GM12878 (cell line): Measurements from ENCODE around the gene GPR87. TPM values are rescaled to one million over a fixed set of nuclear protein-coding genes. Genes with fewer than 3 reads are reported as not detected.

Experiments used
- ATAC-seq: fragments of 200-7000 bp; cut with Tn5 transposase; 3 replicates; pipeline ENCODE4 v1.9.1; 2020; ENCODE audit warnings: mild to moderate bottlenecking, moderate library complexity
- BruUV-seq: library from RNA; stranded (reverse); fragments of 400-500 nt; replicated peaks from 2 replicates; lab custom pipeline; 2021; lab: Mats Ljungman, UMichigan
- CTCF ChIA-PET: fragments of 300-600 bp; sonication (Branson Sonifier 250); formaldehyde crosslinking; extraction: SDS; loops from one replicate; lab custom pipeline; 2021; ENCODE audit warnings: inconsistent platforms; lab: Yijun Ruan, JAX
- POLR2A ChIA-PET: fragments of 350-600 bp; formaldehyde crosslinking; extraction: SDS; loops from one replicate; lab custom pipeline; 2021; ENCODE audit warnings: inconsistent platforms; lab: Charles Lee
- RAD21 ChIA-PET: fragments of 300-600 bp; sonication (Branson Sonifier 250); formaldehyde crosslinking; loops from one replicate; lab custom pipeline; 2023; ENCODE audit warnings: antibody characterized with exemption; ENCODE audit not compliant: unreplicated experiment; lab: Charles Lee
- SMC1A ChIA-PET: fragments of 300-600 bp; sonication (Branson Sonifier 250); formaldehyde crosslinking; loops from one replicate; lab custom pipeline; 2023; ENCODE audit not compliant: unreplicated experiment, uncharacterized antibody; lab: Charles Lee
- DNase-seq: peaks from one replicate; pipeline ENCODE4 v3.0.0-alpha.2; 2011; ENCODE audit warnings: low read depth, low spot score
- FAIRE-seq: peaks from 3 replicates; lab custom pipeline; 2011; peaks lifted over from hg19 to GRCh38; lab: Jason Lieb, UNC
- H2AFZ ChIP-seq: 2 replicates; pipeline ENCODE4 v1.6.0; 2011; ENCODE audit warnings: low read depth, low read length, control low read depth; ENCODE audit not compliant: control insufficient read depth
- H3K27ac ChIP-seq: 2 replicates; pipeline ENCODE4 v1.5.1; 2011; ENCODE audit warnings: control low read depth; ENCODE audit not compliant: control insufficient read depth, insufficient read depth
- H3K27me3 ChIP-seq, 2 experiments: replicated peaks in 1 of 2; 2 replicates each; pipeline versions ENCODE4 v1.6.0 to v1.6.1; 2011; ENCODE audit warnings: low read length in 1 of 2; ENCODE audit not compliant: control insufficient read depth in 2 of 2, insufficient read depth in 2 of 2
- H3K36me3 ChIP-seq, 2 experiments: 2 replicates each; pipeline ENCODE4 v1.5.1; 2011; ENCODE audit warnings: low read length in 1 of 2; ENCODE audit not compliant: control insufficient read depth in 2 of 2, insufficient read depth in 2 of 2
- H3K4me1 ChIP-seq: 2 replicates; pipeline ENCODE4 v1.6.1; 2011; ENCODE audit warnings: mild to moderate bottlenecking, low read length, moderate library complexity, mixed read lengths; ENCODE audit not compliant: control insufficient read depth, insufficient read depth
- H3K4me2 ChIP-seq: 2 replicates; pipeline ENCODE4 v1.6.0; 2011; ENCODE audit warnings: control low read depth; ENCODE audit not compliant: control insufficient read depth, insufficient read depth
- H3K4me3 ChIP-seq: fragments of 200-600 bp; sonication (generic); 2 replicates; pipeline ENCODE4 v1.5.1; 2016
- H3K79me2 ChIP-seq: 2 replicates; pipeline ENCODE4 v1.6.0; 2011; ENCODE audit warnings: low read length; ENCODE audit not compliant: control insufficient read depth, insufficient read depth
- H3K9ac ChIP-seq: 2 replicates; pipeline ENCODE4 v1.8.0; 2011; ENCODE audit warnings: low read length, control low read depth, mixed read lengths; ENCODE audit not compliant: control insufficient read depth, insufficient read depth
- H3K9me3 ChIP-seq: replicated peaks from 3 replicates; pipeline ENCODE4 v1.5.1; 2011; ENCODE audit warnings: mild to moderate bottlenecking, low read length; ENCODE audit not compliant: control insufficient read depth, insufficient read depth
- H4K20me1 ChIP-seq: 2 replicates; pipeline ENCODE4 v1.6.0; 2011; ENCODE audit not compliant: control insufficient read depth, insufficient read depth
- DPF2 ChIP-seq: fragments of 450-650 bp; IDR thresholded peaks from 2 replicates; pipeline ENCODE4 v1.6.1; 2017; ENCODE audit warnings: mild to moderate bottlenecking
- ESRRA ChIP-seq: IDR thresholded peaks from 2 replicates; pipeline ENCODE4 v1.6.1; 2012; ENCODE audit warnings: mild to moderate bottlenecking, low read length, improper control_type of control experiment
- FOXK2 ChIP-seq: fragments of 450-650 bp; IDR thresholded peaks from 2 replicates; pipeline ENCODE4 v1.6.1; 2017; ENCODE audit warnings: mild to moderate bottlenecking, moderate library complexity
- IKZF2 ChIP-seq, 2 experiments: fragments of 450-650 bp; IDR thresholded peaks; 2 replicates each; pipeline ENCODE4 v1.6.1; 2017; ENCODE audit warnings: mild to moderate bottlenecking in 2 of 2, moderate library complexity in 2 of 2
- KDM1A ChIP-seq: fragments of 200-600 bp; sonication (generic); IDR thresholded peaks from 2 replicates; pipeline ENCODE4 v1.6.1; 2016; ENCODE audit warnings: borderline replicate concordance
- MEF2B ChIP-seq: fragments of 450-650 bp; IDR thresholded peaks from 2 replicates; pipeline ENCODE4 v1.6.1; 2018; ENCODE audit warnings: mild to moderate bottlenecking, moderate library complexity; ENCODE audit not compliant: partially characterized antibody, poor library complexity, severe bottlenecking
- MYB ChIP-seq: fragments of 150-350 bp; IDR thresholded peaks from 2 replicates; pipeline ENCODE4 v1.6.1; 2014; ENCODE audit warnings: mild to moderate bottlenecking, low read depth, low read length, borderline replicate concordance
- ZBTB4 ChIP-seq: fragments of 450-650 bp; formaldehyde crosslinking; IDR thresholded peaks from 2 replicates; pipeline ENCODE4 v1.4.0; 2022; ENCODE audit warnings: mild to moderate bottlenecking, moderate library complexity
- WGBS: methylation state at CpG from one replicate; pipeline ENCODE4 v1.1.6; 2016; ENCODE audit warnings: low lambda C conversion rate; ENCODE audit not compliant: insufficient replicate concordance, insufficient coverage; ENCODE audit errors: missing lambda C conversion rate; 5-methylcytosine and 5-hydroxymethylcytosine counted together
- in situ Hi-C: fragments of 300-500 bp; cut with MboI; formaldehyde crosslinking; loops from 9 replicates; pipeline ENCODE4 v1.14.3; 2018; ENCODE audit warnings: mixed read lengths
- intact Hi-C: fragments of 100-400 bp; cut with micrococcal nuclease; formaldehyde crosslinking; loops from one replicate; pipeline ENCODE4 v1.14.2; 2022; ENCODE audit not compliant: unreplicated experiment
- polyA plus RNA-seq, 11 experiments: library from polyadenylated mRNA; depleted of rRNA in 4 of 11; unstranded in 6 of 11; stranded (reverse) in 5 of 11; fragments of >200 nt; fragmentation: Nextera tagmentation in 4 of 11; fragmentation: Illumina TruSeq in 1 of 11; extraction: Ambion mirVana in 4 of 11; extraction: Trizol in 1 of 11; gene quantifications; 1 replicate in 1 of 11; 2 replicates in 10 of 11; pipeline versions ENCODE4 v1.2.1 to v1.2.3, GENCODE V29; 2011 to 2016; ENCODE audit warnings: inconsistent platforms in 2 of 11, missing spikeins in 2 of 11, low read depth in 1 of 11
- total RNA-seq, 4 experiments: library from RNA; depleted of rRNA in 3 of 4; stranded (reverse); fragments of >200 nt in 3 of 4; fragmentation: Illumina TruSeq in 1 of 4; extraction: Trizol in 1 of 4; gene quantifications; 2 replicates each; pipeline versions ENCODE4 v1.2.1 to v1.2.3, GENCODE V29; 2013 to 2021
- TF ChIP-seq, protein P1 (sequence below): IDR thresholded peaks from 2 replicates; pipeline ENCODE4 v1.6.1; 2011; ENCODE audit warnings: borderline replicate concordance, low read depth, mild to moderate bottlenecking, moderate library complexity, low read length; ENCODE audit not compliant: insufficient read depth, poor library complexity, severe bottlenecking
- TF ChIP-seq, protein P2 (sequence below): IDR thresholded peaks from 2 replicates; pipeline ENCODE4 v1.6.1; 2012; ENCODE audit warnings: low read length, inconsistent platforms
- TF ChIP-seq, protein P3 (sequence below): IDR thresholded peaks from 2 replicates; pipeline ENCODE4 v1.6.1; 2011; ENCODE audit warnings: low read depth, low read length, improper control_type of control experiment, borderline replicate concordance

The GPR87 gene
- total and polyA plus RNA-seq, 10 of the 15 experiments (the other 5 are each of a cell fraction or from before 2014, with no cell fraction given): 0.06 to 0.27 (median 0.16) TPM; not detected in 5

GRCh38 chr3:151283907-151284461 is 32.6 kb downstream of the GPR87 start:
- Histone ChIP-seq H3K4me2 (no peak overlapping the region), H2AFZ (no peak overlapping the region), H3K4me3 (no peak overlapping the region), H3K4me1 (no peaks in the 10 kb centered on the region), H3K36me3 (no peaks in the 10 kb centered on the region), H3K27ac (no peak overlapping the region), H3K27me3 (no peaks in the 10 kb centered on the region), H4K20me1 (no peaks in the 10 kb centered on the region), H3K9me3 (no peaks in the 10 kb centered on the region), H3K9ac (no peak overlapping the region), H3K79me2 (no peaks in the 10 kb centered on the region)
- ATAC-seq (no peak; the same call in 2 of the 3 replicates), DNase-seq (no peak), FAIRE-seq (no peak)
- ChIA-PET SMC1A (interaction anchor here (0.6 to 3.6 kb wide), 5 partner anchors 16 to 122 kb away, joined by 3 to 17 read pairs (median 6); no protein-coding TSS in a partner anchor), POLR2A (no interaction called here), RAD21 (interaction anchor here (0.8 to 1.8 kb wide), 3 partner anchors 54 to 116 kb away, joined by 4 to 9 read pairs (median 5); no protein-coding TSS in a partner anchor), CTCF (interaction anchor here (0.6 to 4.4 kb wide), 6 partner anchors 9 to 121 kb away, joined by 3 to 37 read pairs (median 4); no protein-coding TSS in a partner anchor)
- no peak for TF ChIP-seq KDM1A
- TF ChIP-seq, protein P1, sequence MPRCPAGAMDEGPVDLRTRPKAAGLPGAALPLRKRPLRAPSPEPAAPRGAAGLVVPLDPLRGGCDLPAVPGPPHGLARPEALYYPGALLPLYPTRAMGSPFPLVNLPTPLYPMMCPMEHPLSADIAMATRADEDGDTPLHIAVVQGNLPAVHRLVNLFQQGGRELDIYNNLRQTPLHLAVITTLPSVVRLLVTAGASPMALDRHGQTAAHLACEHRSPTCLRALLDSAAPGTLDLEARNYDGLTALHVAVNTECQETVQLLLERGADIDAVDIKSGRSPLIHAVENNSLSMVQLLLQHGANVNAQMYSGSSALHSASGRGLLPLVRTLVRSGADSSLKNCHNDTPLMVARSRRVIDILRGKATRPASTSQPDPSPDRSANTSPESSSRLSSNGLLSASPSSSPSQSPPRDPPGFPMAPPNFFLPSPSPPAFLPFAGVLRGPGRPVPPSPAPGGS: no peak
- TF ChIP-seq ZBTB4 (CRISPR knock-in tag): no peak
- no peak for TF ChIP-seq ESRRA
- no peak for TF ChIP-seq DPF2
- TF ChIP-seq, protein P2, sequence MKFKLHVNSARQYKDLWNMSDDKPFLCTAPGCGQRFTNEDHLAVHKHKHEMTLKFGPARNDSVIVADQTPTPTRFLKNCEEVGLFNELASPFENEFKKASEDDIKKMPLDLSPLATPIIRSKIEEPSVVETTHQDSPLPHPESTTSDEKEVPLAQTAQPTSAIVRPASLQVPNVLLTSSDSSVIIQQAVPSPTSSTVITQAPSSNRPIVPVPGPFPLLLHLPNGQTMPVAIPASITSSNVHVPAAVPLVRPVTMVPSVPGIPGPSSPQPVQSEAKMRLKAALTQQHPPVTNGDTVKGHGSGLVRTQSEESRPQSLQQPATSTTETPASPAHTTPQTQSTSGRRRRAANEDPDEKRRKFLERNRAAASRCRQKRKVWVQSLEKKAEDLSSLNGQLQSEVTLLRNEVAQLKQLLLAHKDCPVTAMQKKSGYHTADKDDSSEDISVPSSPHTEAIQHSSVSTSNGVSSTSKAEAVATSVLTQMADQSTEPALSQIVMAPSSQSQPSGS: no peak
- TF ChIP-seq, protein P3, sequence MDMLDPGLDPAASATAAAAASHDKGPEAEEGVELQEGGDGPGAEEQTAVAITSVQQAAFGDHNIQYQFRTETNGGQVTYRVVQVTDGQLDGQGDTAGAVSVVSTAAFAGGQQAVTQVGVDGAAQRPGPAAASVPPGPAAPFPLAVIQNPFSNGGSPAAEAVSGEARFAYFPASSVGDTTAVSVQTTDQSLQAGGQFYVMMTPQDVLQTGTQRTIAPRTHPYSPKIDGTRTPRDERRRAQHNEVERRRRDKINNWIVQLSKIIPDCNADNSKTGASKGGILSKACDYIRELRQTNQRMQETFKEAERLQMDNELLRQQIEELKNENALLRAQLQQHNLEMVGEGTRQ: no peak
- no peak for TF ChIP-seq FOXK2
- TF ChIP-seq IKZF2 (IDR thresholded peaks at IDR 0.05): no peak
- TF ChIP-seq MEF2B: no peak
- TF ChIP-seq MYB: no peak
- in situ Hi-C loops: no loop called here
- intact Hi-C loops: loop anchor here (1.0 to 5.0 kb wide), 3 partner anchors 57 to 357 kb away; no protein-coding TSS in a partner anchor
- BruUV-seq: no TSS peak
- WGBS: 38% methylated on average over 5 of the region's 5 CpGs
